Activated naive CD4-positive, alpha-beta T cell treated with anti-CD3 and anti-CD28 coated beads for 36 hours (primary cell): ENCODE measurements around the gene ASCL1. TPM values are rescaled to one million over a fixed set of nuclear protein-coding genes. Genes with fewer than 3 reads are reported as not detected.

ENCODE experiments used
- CTCF ChIA-PET: fragments of 350-600 bp; sonication (Branson Sonifier 250); formaldehyde crosslinking; loops from one replicate; lab custom pipeline; 2021; ENCODE audit warnings: antibody characterized with exemption; lab: Charles Lee
- DNase-seq: peaks from one replicate; pipeline ENCODE4 v3.0.0-alpha.2; 2020
- H3K27ac Mint-ChIP-seq: one replicate; pipeline ENCODE4 v1.8.0; 2021; ENCODE audit warnings: mild to moderate bottlenecking, mixed read lengths
- H3K27me3 Mint-ChIP-seq: one replicate; pipeline ENCODE4 v1.8.0; 2021; ENCODE audit warnings: low read depth, mixed read lengths
- H3K36me3 Mint-ChIP-seq: one replicate; pipeline ENCODE4 v1.8.0; 2021; ENCODE audit warnings: low read depth, mixed read lengths
- H3K4me1 Mint-ChIP-seq: one replicate; pipeline ENCODE4 v1.8.0; 2021; ENCODE audit warnings: low read depth, mixed read lengths
- H3K4me3 Mint-ChIP-seq: one replicate; pipeline ENCODE4 v1.8.0; 2021; ENCODE audit warnings: mild to moderate bottlenecking, moderate library complexity, mixed read lengths
- H3K9me3 Mint-ChIP-seq: one replicate; pipeline ENCODE4 v1.8.0; 2021; ENCODE audit warnings: mixed read lengths
- intact Hi-C: fragments of 100-400 bp; cut with micrococcal nuclease; formaldehyde crosslinking; loops from one replicate; pipeline ENCODE4 v1.15.1; 2023
- total RNA-seq, 2 experiments: library from RNA; stranded (reverse); gene quantifications; one replicate each; pipeline ENCODE4 v1.2.3, GENCODE V29; 2021

The ASCL1 gene
- total RNA-seq, 2 experiments from 2014 or later: not detected

- Mint-ChIP-seq H3K27ac (no peak overlapping the region), H3K27me3 (peaks cover 4% of the 10 kb centered on the region), H3K4me1 (peaks cover 7% of the 10 kb centered on the region), H3K9me3 (no peaks in the 10 kb centered on the region), H3K36me3 (no peaks in the 10 kb centered on the region), H3K4me3 (no peak overlapping the region)
- intact Hi-C loops: no loop called here
- CTCF ChIA-PET: no interaction called here
- no peak for DNase-seq
These were observed 36.2 kb upstream of the ASCL1 start for GRCh38 chr12:102921240-102921639.

- intact Hi-C loops: no loop called here
- no peaks in the 10 kb centered on the region for H3K36me3 Mint-ChIP-seq
- no peak for DNase-seq
- CTCF ChIA-PET: interaction anchor here (0.7 kb wide), 1 partner anchor 442 kb away, joined by 3 read pairs; no protein-coding TSS in a partner anchor
- no peaks in the 10 kb centered on the region for H3K4me1 Mint-ChIP-seq
- no peaks in the 10 kb centered on the region for H3K9me3 Mint-ChIP-seq
- H3K27me3 Mint-ChIP-seq: peaks cover 14% of the 10 kb centered on the region
- H3K4me3 Mint-ChIP-seq: no peak overlapping the region
- no peak overlapping the region for H3K27ac Mint-ChIP-seq
These were observed 30.3 kb upstream of the ASCL1 start for GRCh38 chr12:102927220-102927619.

- Mint-ChIP-seq H3K27me3 (peaks cover 17% of the 10 kb centered on the region), H3K9me3 (no peaks in the 10 kb centered on the region)
- CTCF ChIA-PET: no interaction called here
These were observed 24.3 kb upstream of the ASCL1 start for GRCh38 chr12:102933168-102933567.

GRCh38 chr12:102939059-102939458, 18.4 kb upstream of the ASCL1 start:
- CTCF ChIA-PET: interaction anchor here (0.8 to 1.6 kb wide), 3 partner anchors 10 to 56 kb away, joined by 3 to 4 read pairs (median 3); no protein-coding TSS in a partner anchor
- Mint-ChIP-seq H3K27me3 (peaks cover 9% of the 10 kb centered on the region), H3K4me3 (no peak overlapping the region), H3K27ac (no peak overlapping the region), H3K36me3 (no peaks in the 10 kb centered on the region), H3K9me3 (no peaks in the 10 kb centered on the region), H3K4me1 (no peaks in the 10 kb centered on the region)
- intact Hi-C loops: no loop called here
- no peak for DNase-seq

More at GRCh38 chr12:102933168-102933567, 24.3 kb upstream of the ASCL1 start:
- intact Hi-C loops: no loop called here
- DNase-seq: no peak
- Mint-ChIP-seq H3K36me3 (no peaks in the 10 kb centered on the region), H3K4me3 (no peak overlapping the region), H3K27ac (no peak overlapping the region), H3K4me1 (no peaks in the 10 kb centered on the region)

- Mint-ChIP-seq H3K36me3 (no peaks in the 10 kb centered on the region), H3K4me1 (no peaks in the 10 kb centered on the region), H3K9me3 (no peaks in the 10 kb centered on the region), H3K27me3 (peaks cover 9% of the 10 kb centered on the region), H3K27ac (no peak overlapping the region), H3K4me3 (no peak overlapping the region)
- intact Hi-C loops: loop anchor here (1.0 kb wide), 1 partner anchor 56 kb away; no protein-coding TSS in a partner anchor
- CTCF ChIA-PET: interaction anchor here (0.9 to 1.6 kb wide), 2 partner anchors 9 to 56 kb away, joined by 3 to 4 read pairs; no protein-coding TSS in a partner anchor
- DNase-seq: no peak
These were observed 17.7 kb upstream of the ASCL1 start for GRCh38 chr12:102939670-102940222.

GRCh38 chr12:102946042-102946441, 11.4 kb upstream of the ASCL1 start:
- Mint-ChIP-seq H3K4me1 (peaks cover 3% of the 10 kb centered on the region), H3K27ac (no peak overlapping the region), H3K4me3 (no peak overlapping the region), H3K9me3 (no peaks in the 10 kb centered on the region), H3K27me3 (peaks cover 42% of the 10 kb centered on the region), H3K36me3 (no peaks in the 10 kb centered on the region)
- no peak for DNase-seq
- CTCF ChIA-PET: interaction anchor here (1.3 kb wide), 1 partner anchor 9 kb away, joined by 3 read pairs; no protein-coding TSS in a partner anchor
- intact Hi-C loops: no loop called here

- CTCF ChIA-PET: interaction anchor here (0.6 to 2.3 kb wide), 11 partner anchors 10 to 1160 kb away, joined by 3 to 12 read pairs (median 5); no protein-coding TSS in a partner anchor
- H3K27me3 Mint-ChIP-seq: peaks cover 66% of the 10 kb centered on the region
- peak; percentile 65 for DNase-seq
These were observed 8.5 kb upstream of the ASCL1 start for GRCh38 chr12:102948941-102949352.

GRCh38 chr12:102950107-102950949, 7.1 kb upstream of the ASCL1 start:
- Mint-ChIP-seq H3K27ac (no peak overlapping the region), H3K9me3 (no peaks in the 10 kb centered on the region), H3K4me3 (peak overlapping the region; percentile 25), H3K36me3 (no peaks in the 10 kb centered on the region), H3K4me1 (peaks cover 22% of the 10 kb centered on the region), H3K27me3 (peaks cover 80% of the 10 kb centered on the region)
- CTCF ChIA-PET: interaction anchor here (0.6 to 1.3 kb wide), 6 partner anchors 62 to 1024 kb away, joined by 3 read pairs; no protein-coding TSS in a partner anchor
- intact Hi-C loops: loop anchor here (5.0 kb wide), 1 partner anchor 327 kb away; no protein-coding TSS in a partner anchor
- DNase-seq: no peak

More at GRCh38 chr12:102948941-102949352, 8.5 kb upstream of the ASCL1 start:
- intact Hi-C loops: loop anchor here (1.0 kb wide), 3 partner anchors 13 to 599 kb away; no protein-coding TSS in a partner anchor
- no peak overlapping the region for H3K27ac Mint-ChIP-seq
- H3K9me3 Mint-ChIP-seq: no peaks in the 10 kb centered on the region
- no peak overlapping the region for H3K4me3 Mint-ChIP-seq
- H3K4me1 Mint-ChIP-seq: peaks cover 13% of the 10 kb centered on the region
- H3K36me3 Mint-ChIP-seq: no peaks in the 10 kb centered on the region

GRCh38 chr12:102950950-102951619, 6.4 kb upstream of the ASCL1 start:
- Mint-ChIP-seq H3K27ac (no peak overlapping the region), H3K36me3 (peaks cover 2% of the 10 kb centered on the region), H3K27me3 (peaks cover 88% of the 10 kb centered on the region), H3K4me1 (peaks cover 26% of the 10 kb centered on the region), H3K9me3 (no peaks in the 10 kb centered on the region), H3K4me3 (peak overlapping the region; percentile 25)
- intact Hi-C loops: loop anchor here (5.0 kb wide), 1 partner anchor 326 kb away; no protein-coding TSS in a partner anchor
- DNase-seq: no peak
- CTCF ChIA-PET: interaction anchor here (0.6 to 1.3 kb wide), 5 partner anchors 69 to 1024 kb away, joined by 3 read pairs; no protein-coding TSS in a partner anchor

GRCh38 chr12:102951841-102952240, 5.6 kb upstream of the ASCL1 start:
- DNase-seq: no peak
- Mint-ChIP-seq H3K4me1 (peaks cover 28% of the 10 kb centered on the region), H3K4me3 (no peak overlapping the region), H3K36me3 (peaks cover 2% of the 10 kb centered on the region), H3K27ac (no peak overlapping the region), H3K27me3 (peaks cover 86% of the 10 kb centered on the region), H3K9me3 (no peaks in the 10 kb centered on the region)
- intact Hi-C loops: loop anchor here (5.0 kb wide), 1 partner anchor 325 kb away; no protein-coding TSS in a partner anchor
- CTCF ChIA-PET: interaction anchor here (0.7 kb wide), 1 partner anchor 298 kb away, joined by 3 read pairs; no protein-coding TSS in a partner anchor

- H3K9me3 Mint-ChIP-seq: no peaks in the 10 kb centered on the region
- H3K27me3 Mint-ChIP-seq: peaks cover 85% of the 10 kb centered on the region
- peaks cover 2% of the 10 kb centered on the region for H3K36me3 Mint-ChIP-seq
- H3K4me1 Mint-ChIP-seq: peaks cover 34% of the 10 kb centered on the region
- H3K4me3 Mint-ChIP-seq: no peak overlapping the region
- H3K27ac Mint-ChIP-seq: no peak overlapping the region
- CTCF ChIA-PET: no interaction called here
- no peak for DNase-seq
- intact Hi-C loops: loop anchor here (5.0 kb wide), 1 partner anchor 324 kb away; no protein-coding TSS in a partner anchor
These were observed 4.3 kb upstream of the ASCL1 start for GRCh38 chr12:102953221-102953620.
